Measurements from ENCODE around the gene SLC25A23.

- no peak for TF ChIP-seq CTCF (IDR thresholded peaks at IDR 0.05)
- TF ChIP-seq ZFX (IDR thresholded peaks at IDR 0.05; ENCODE audit: borderline replicate concordance), result no peak
These were observed 7.1 kb upstream of the SLC25A23 start for GRCh38 chr19:6466526-6467248.
